ENCODE data around the gene DRC7. TPM values are rescaled to one million over a fixed set of nuclear protein-coding genes. Genes with fewer than 3 reads are reported as not detected.

DRC7 gene
- total RNA-seq, 6 experiments from 2014 or later: not detected

GRCh38 chr16:57672416-57672815 is 22.2 kb upstream of the DRC7 start:
- H3K4me3 Mint-ChIP-seq: no peak overlapping the region
- peaks cover 36% of the 10 kb centered on the region for H3K27me3 Mint-ChIP-seq (ENCODE audit: insufficient read depth)
- H3K4me1 Mint-ChIP-seq (ENCODE audit: low read depth): peaks cover 6% of the 10 kb centered on the region; the same call in 1 of the 2 replicates
- no peaks in the 10 kb centered on the region for H3K36me3 Mint-ChIP-seq (ENCODE audit: low read depth)
- DNase-seq: no peak
- no peak overlapping the region for H3K27ac Mint-ChIP-seq
- no peak for TF ChIP-seq CTCF (IDR thresholded peaks at IDR 0.05)
- H3K9me3 Mint-ChIP-seq: no peaks in the 10 kb centered on the region

GRCh38 chr16:57672824-57673223 is 21.8 kb upstream of the DRC7 start:
- TF ChIP-seq CTCF (IDR thresholded peaks at IDR 0.05): no peak
- Mint-ChIP-seq H3K27me3 (ENCODE audit: insufficient read depth) (peaks cover 34% of the 10 kb centered on the region), H3K4me3 (no peak overlapping the region), H3K9me3 (no peaks in the 10 kb centered on the region), H3K27ac (no peak overlapping the region), H3K4me1 (ENCODE audit: low read depth) (peaks cover 6% of the 10 kb centered on the region; the same call in 1 of the 2 replicates), H3K36me3 (ENCODE audit: low read depth) (no peaks in the 10 kb centered on the region)
- DNase-seq: no peak

GRCh38 chr16:57675741-57676551 is 18.7 kb upstream of the DRC7 start:
- H3K4me3 Mint-ChIP-seq: no peak overlapping the region
- no peaks in the 10 kb centered on the region for H3K36me3 Mint-ChIP-seq (ENCODE audit: low read depth)
- TF ChIP-seq CTCF (IDR thresholded peaks at IDR 0.05): no peak

GRCh38 chr16:57676553-57677085 is 18.0 kb upstream of the DRC7 start:
- Mint-ChIP-seq H3K27ac (no peak overlapping the region), H3K36me3 (ENCODE audit: low read depth) (no peaks in the 10 kb centered on the region), H3K4me1 (ENCODE audit: low read depth) (peaks cover 2% of the 10 kb centered on the region; the same call in 1 of the 2 replicates), H3K27me3 (ENCODE audit: insufficient read depth) (peaks cover 31% of the 10 kb centered on the region), H3K4me3 (no peak overlapping the region), H3K9me3 (no peaks in the 10 kb centered on the region)
- no peak for DNase-seq
- no peak for TF ChIP-seq CTCF (IDR thresholded peaks at IDR 0.05)

More at GRCh38 chr16:57675741-57676551, 18.7 kb upstream of the DRC7 start:
- peaks cover 31% of the 10 kb centered on the region for H3K27me3 Mint-ChIP-seq (ENCODE audit: insufficient read depth)
- H3K9me3 Mint-ChIP-seq: no peaks in the 10 kb centered on the region
- no peak overlapping the region for H3K27ac Mint-ChIP-seq
- H3K4me1 Mint-ChIP-seq (ENCODE audit: low read depth): peaks cover 6% of the 10 kb centered on the region; the same call in 1 of the 2 replicates
- DNase-seq: no peak

- peaks cover 30% of the 10 kb centered on the region for H3K27me3 Mint-ChIP-seq (ENCODE audit: insufficient read depth)
- no peaks in the 10 kb centered on the region for H3K4me1 Mint-ChIP-seq (ENCODE audit: low read depth)
- TF ChIP-seq CTCF (IDR thresholded peaks at IDR 0.05): no peak
- H3K36me3 Mint-ChIP-seq (ENCODE audit: low read depth): no peaks in the 10 kb centered on the region
- DNase-seq: no peak
- no peak overlapping the region for H3K27ac Mint-ChIP-seq
- H3K4me3 Mint-ChIP-seq: no peak overlapping the region
- no peaks in the 10 kb centered on the region for H3K9me3 Mint-ChIP-seq
Measured at GRCh38 chr16:57677622-57678369, 16.8 kb upstream of the DRC7 start.
